ENCODE data around the gene FGF5.

FGF5 gene

GRCh38 chr4:80228460-80228859 lies 38.0 kb upstream of the FGF5 start:
- DNase-seq (ENCODE audit: low spot score) = no peak
- ChIA-PET POLR2A (ENCODE audit: low non-redundant PET) (no interaction called here), CTCF (interaction anchor here (0.6 kb wide), 1 partner anchor 23 kb away, joined by 4 read pairs; no protein-coding TSS in a partner anchor)
- TF ChIP-seq, protein P1, sequence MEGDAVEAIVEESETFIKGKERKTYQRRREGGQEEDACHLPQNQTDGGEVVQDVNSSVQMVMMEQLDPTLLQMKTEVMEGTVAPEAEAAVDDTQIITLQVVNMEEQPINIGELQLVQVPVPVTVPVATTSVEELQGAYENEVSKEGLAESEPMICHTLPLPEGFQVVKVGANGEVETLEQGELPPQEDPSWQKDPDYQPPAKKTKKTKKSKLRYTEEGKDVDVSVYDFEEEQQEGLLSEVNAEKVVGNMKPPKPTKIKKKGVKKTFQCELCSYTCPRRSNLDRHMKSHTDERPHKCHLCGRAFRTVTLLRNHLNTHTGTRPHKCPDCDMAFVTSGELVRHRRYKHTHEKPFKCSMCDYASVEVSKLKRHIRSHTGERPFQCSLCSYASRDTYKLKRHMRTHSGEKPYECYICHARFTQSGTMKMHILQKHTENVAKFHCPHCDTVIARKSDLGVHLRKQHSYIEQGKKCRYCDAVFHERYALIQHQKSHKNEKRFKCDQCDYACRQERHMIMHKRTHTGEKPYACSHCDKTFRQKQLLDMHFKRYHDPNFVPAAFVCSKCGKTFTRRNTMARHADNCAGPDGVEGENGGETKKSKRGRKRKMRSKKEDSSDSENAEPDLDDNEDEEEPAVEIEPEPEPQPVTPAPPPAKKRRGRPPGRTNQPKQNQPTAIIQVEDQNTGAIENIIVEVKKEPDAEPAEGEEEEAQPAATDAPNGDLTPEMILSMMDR (conservative IDR thresholded peaks at IDR 0.05; ENCODE audit: low read depth) = no peak
- H3K27ac ChIP-seq = no peak overlapping the region

GRCh38 chr4:80229128-80229527 lies 37.3 kb upstream of the FGF5 start:
- TF ChIP-seq, protein P1 (conservative IDR thresholded peaks at IDR 0.05; ENCODE audit: low read depth) = no peak
- ChIA-PET POLR2A (ENCODE audit: low non-redundant PET) (no interaction called here), CTCF (no interaction called here)
- DNase-seq (ENCODE audit: low spot score) = no peak
- no peak overlapping the region for H3K27ac ChIP-seq

DNA sequence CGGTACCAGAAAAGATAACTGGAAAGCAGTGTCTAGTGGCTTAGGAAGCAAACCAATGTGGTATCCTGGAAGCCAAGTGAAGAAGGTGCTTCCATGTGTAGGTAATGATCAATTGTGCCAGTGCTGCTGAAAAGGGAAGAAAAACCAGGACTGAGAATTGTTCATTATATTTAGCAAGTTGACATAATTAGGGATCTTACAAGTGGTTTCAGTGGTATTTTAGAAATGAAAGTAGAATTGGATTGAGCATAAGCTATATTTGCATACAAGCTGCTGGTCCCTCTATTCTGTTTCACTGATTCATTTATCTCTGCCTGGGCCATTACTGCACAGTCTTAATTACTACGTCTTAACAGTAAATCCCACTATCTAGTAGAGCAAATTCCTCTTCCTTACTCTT lies 36.9 kb upstream of the FGF5 start:
- no peak for DNase-seq (ENCODE audit: low spot score)
- H3K27ac ChIP-seq = no peak overlapping the region
- TF ChIP-seq, protein P1 (conservative IDR thresholded peaks at IDR 0.05; ENCODE audit: low read depth) = no peak
- ChIA-PET POLR2A (ENCODE audit: low non-redundant PET) (no interaction called here), CTCF (no interaction called here)

- ChIA-PET POLR2A (ENCODE audit: low non-redundant PET) (no interaction called here), CTCF (no interaction called here)
- DNase-seq (ENCODE audit: low spot score) = no peak
- no peak overlapping the region for H3K27ac ChIP-seq
- TF ChIP-seq, protein P1 (conservative IDR thresholded peaks at IDR 0.05; ENCODE audit: low read depth) = no peak
Observed at GRCh38 chr4:80231180-80231579, 35.3 kb upstream of the FGF5 start.

DNA sequence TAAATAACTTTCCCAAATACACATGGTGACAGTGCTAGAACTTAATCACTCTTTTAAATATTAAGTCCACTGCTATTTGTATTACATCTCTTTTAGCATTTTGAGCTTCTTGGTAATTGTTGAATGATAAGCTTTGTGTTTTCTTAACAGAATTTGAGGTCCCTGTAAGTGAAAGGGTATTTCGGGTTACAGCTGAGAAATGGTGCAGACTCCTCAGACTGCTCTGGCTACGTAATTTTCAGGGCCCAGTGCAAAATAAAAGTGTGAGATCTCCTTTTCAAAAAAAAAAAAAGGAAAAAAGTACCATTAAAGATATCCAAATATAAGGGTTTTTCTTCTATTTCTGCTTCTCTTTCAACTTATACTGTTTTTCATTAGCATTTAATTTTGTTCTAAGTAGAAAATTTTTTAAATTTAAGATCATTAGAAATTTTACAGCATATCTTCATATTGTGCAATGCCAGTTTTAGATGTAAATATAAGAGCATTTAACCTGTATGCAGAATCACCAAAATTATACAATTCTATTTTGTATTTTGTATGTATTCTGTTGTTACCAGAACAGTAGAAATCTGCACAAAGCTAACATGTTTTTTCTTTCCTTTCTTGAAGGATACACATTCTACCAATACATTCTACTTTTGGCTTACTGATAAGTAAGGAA lies 33.6 kb upstream of the FGF5 start:
- DNase-seq (ENCODE audit: low spot score) = no peak
- H3K27ac ChIP-seq = no peak overlapping the region
- ChIA-PET POLR2A (ENCODE audit: low non-redundant PET) (no interaction called here), CTCF (no interaction called here)
- TF ChIP-seq, protein P1 (conservative IDR thresholded peaks at IDR 0.05; ENCODE audit: low read depth) = no peak

DNA sequence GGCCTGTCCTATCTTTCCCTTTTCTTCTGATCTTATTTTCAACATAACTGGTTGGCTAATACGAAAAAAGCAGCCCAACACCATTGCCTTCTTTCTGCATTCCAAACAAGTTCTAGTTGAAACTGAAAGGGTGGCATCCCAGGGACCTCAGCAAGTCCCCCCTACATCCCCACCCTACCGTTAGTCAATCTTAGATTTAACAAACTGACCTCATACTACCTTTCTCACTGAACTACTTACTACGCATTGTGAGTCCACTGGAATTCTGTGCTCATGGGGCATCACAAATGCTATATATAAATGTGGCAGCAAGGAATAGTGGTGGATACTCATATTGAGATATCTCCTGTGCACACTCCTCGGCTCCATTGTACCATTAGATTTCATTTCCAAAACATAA lies 33.1 kb upstream of the FGF5 start:
- TF ChIP-seq, protein P1 (conservative IDR thresholded peaks at IDR 0.05; ENCODE audit: low read depth) = no peak
- POLR2A ChIA-PET (ENCODE audit: low non-redundant PET) = no interaction called here
- CTCF ChIA-PET = no interaction called here
- H3K27ac ChIP-seq = no peak overlapping the region
- no peak for DNase-seq (ENCODE audit: low spot score)

Data from RWPE1 (cell line).